ENCODE results near the gene DDR1. TPM values are rescaled to one million over a fixed set of nuclear protein-coding genes. Genes with fewer than 3 reads are reported as not detected.
"Not testable (repeated sequence)": the region's sequence is repeated elsewhere in the genome, so short reads cannot be mapped to it uniquely, and the experiment has no call there.

The DDR1 gene
- total RNA-seq, 4 donors from 2014 or later = 149 to 322 (median 230) TPM

- no peak for DNase-seq
- no peak overlapping the region for H3K27ac ChIP-seq
- in situ Hi-C loops (cut with MboI; ENCODE audit: low pct_ligation_motif_present in 1 of 4, low pct_unique_long_range_greater_than_20kb in 1 of 4, low sequenced_read_pairs in 3 of 4) (loop anchor here in 2 of 4 donors (10.0 kb wide), 2 partner anchors 46 to 146 kb away; partner anchors contain the start of gene TUBB (in 1 of the 2)), intact Hi-C loops (cut with DNase I; ENCODE audit: low total_unique reads) (no loop called here)
- H3K4me3 ChIP-seq = no peak overlapping the region
- no peaks in the 10 kb centered on the region for H3K36me3 ChIP-seq
- no peak for TF ChIP-seq CTCF (IDR thresholded peaks at IDR 0.05)
- peaks cover 0 to 3% (median 0%) of the 10 kb centered on the region in 4 donors for H3K4me1 ChIP-seq
- peaks cover 14 to 18% of the 10 kb centered on the region in 2 donors for H3K9me3 ChIP-seq
- no peaks in the 10 kb centered on the region for H3K27me3 ChIP-seq
Observed at GRCh38 chr6:30870546-30870945, 13.8 kb upstream of the DDR1 start.

GRCh38 chr6:30871592-30872183 is 12.6 kb upstream of the DDR1 start:
- in situ Hi-C loops (cut with MboI; ENCODE audit: low pct_ligation_motif_present in 1 of 4, low pct_unique_long_range_greater_than_20kb in 1 of 4, low sequenced_read_pairs in 3 of 4) = loop anchor here in 2 of 4 donors (10.0 kb wide), 2 partner anchors 47 to 147 kb away; partner anchors contain the start of gene TUBB (in 1 of the 2)
- no peaks in the 10 kb centered on the region for H3K27me3 ChIP-seq
- TF ChIP-seq CTCF (IDR thresholded peaks at IDR 0.05) (no peak), POLR2A (IDR thresholded peaks at IDR 0.05) (no peak), EP300 (IDR thresholded peaks at IDR 0.05; ENCODE audit: low read depth) (no peak), POLR2AphosphoS5 (IDR thresholded peaks at IDR 0.05) (no peak)
- no peak overlapping the region for H3K4me3 ChIP-seq
- peaks cover 0 to 14% (median 0%) of the 10 kb centered on the region in 4 donors for H3K4me1 ChIP-seq
- no peaks in the 10 kb centered on the region for H3K36me3 ChIP-seq
- no peak overlapping the region for H3K27ac ChIP-seq
- peaks cover 14 to 18% of the 10 kb centered on the region in 2 donors for H3K9me3 ChIP-seq
- DNase-seq = no peak
- intact Hi-C loops (cut with DNase I; ENCODE audit: low total_unique reads) = no loop called here
- 78 to 89% methylated on average over 4 of the region's 4 CpGs for WGBS, 2 donors (ENCODE audit: low coverage in 1 of 2)

GRCh38 chr6:30873137-30873640 is 11.1 kb upstream of the DDR1 start:
- 91 to 100% methylated on average over 1 to 2 of the region's 2 CpGs for WGBS, 2 donors (ENCODE audit: low coverage in 1 of 2)
- intact Hi-C loops (cut with DNase I; ENCODE audit: low total_unique reads) = no loop called here
- no peak overlapping the region for H3K27ac ChIP-seq

GRCh38 chr6:30873795-30874194 is 10.5 kb upstream of the DDR1 start:
- WGBS, 2 donors (ENCODE audit: low coverage in 1 of 2) = 90 to 100% methylated on average over 3 of the region's 3 CpGs
- H3K36me3 ChIP-seq; intact Hi-C loops (cut with DNase I; ENCODE audit: low total_unique reads); DNase-seq; H3K27me3 ChIP-seq; H3K27ac ChIP-seq; H3K4me3 ChIP-seq: not testable (repeated sequence)
- in situ Hi-C loops (cut with MboI; ENCODE audit: low pct_ligation_motif_present in 1 of 4, low pct_unique_long_range_greater_than_20kb in 1 of 4, low sequenced_read_pairs in 3 of 4) = loop anchor here in 2 of 4 donors (10.0 kb wide), 2 partner anchors 49 to 149 kb away; partner anchors contain the start of gene TUBB (in 1 of the 2)
- Histone ChIP-seq H3K9me3 (peaks cover 14 to 18% of the 10 kb centered on the region in 2 donors), H3K4me1 (peaks cover 3 to 30% (median 11%) of the 10 kb centered on the region in 4 donors)

More at GRCh38 chr6:30873137-30873640, 11.1 kb upstream of the DDR1 start:
- DNase-seq = no peak
- peaks cover 3 to 29% (median 11%) of the 10 kb centered on the region in 4 donors for H3K4me1 ChIP-seq
- no peak overlapping the region for H3K4me3 ChIP-seq
- H3K27me3 ChIP-seq = no peaks in the 10 kb centered on the region
- peaks cover 14 to 18% of the 10 kb centered on the region in 2 donors for H3K9me3 ChIP-seq
- TF ChIP-seq CTCF (IDR thresholded peaks at IDR 0.05) (no peak), POLR2AphosphoS5 (IDR thresholded peaks at IDR 0.05) (no peak), EP300 (IDR thresholded peaks at IDR 0.05; ENCODE audit: low read depth) (no peak), POLR2A (IDR thresholded peaks at IDR 0.05) (no peak)
- no peaks in the 10 kb centered on the region for H3K36me3 ChIP-seq
- in situ Hi-C loops (cut with MboI; ENCODE audit: low pct_ligation_motif_present in 1 of 4, low pct_unique_long_range_greater_than_20kb in 1 of 4, low sequenced_read_pairs in 3 of 4) = loop anchor here in 2 of 4 donors (10.0 kb wide), 2 partner anchors 48 to 148 kb away; partner anchors contain the start of gene TUBB (in 1 of the 2)
